ENCODE results near the gene LEFTY2. TPM values are rescaled to one million over a fixed set of nuclear protein-coding genes. Genes with fewer than 3 reads are reported as not detected.
"Not testable (repeated sequence)": the region's sequence is repeated elsewhere in the genome, so short reads cannot be mapped to it uniquely, and the experiment has no call there.

Gene LEFTY2
- total RNA-seq, 1 donor from 2014 or later, result not detected

GRCh38 chr1:225954753-225955152, 13.7 kb upstream of the LEFTY2 start:
- intact Hi-C loops (cut with micrococcal nuclease), result no loop called here

DNA sequence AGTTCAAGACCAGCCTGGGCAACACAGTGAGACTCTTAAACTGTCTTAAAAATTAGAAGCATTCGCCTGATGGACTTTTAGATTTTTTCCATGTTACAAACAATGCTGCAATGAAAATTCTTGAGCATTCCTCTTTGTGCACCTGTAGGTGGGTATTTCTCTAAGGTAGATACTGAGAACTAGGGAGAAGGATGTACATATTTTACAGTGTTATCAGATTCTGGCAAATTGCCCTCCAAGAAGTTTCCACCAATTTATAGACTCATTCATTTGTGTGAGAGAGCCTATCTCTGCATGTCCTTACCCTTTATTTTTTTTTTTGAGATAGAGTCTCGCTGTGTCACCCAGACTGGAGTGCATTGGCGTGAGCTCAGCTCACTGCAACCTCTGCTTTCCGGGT, 12.3 kb upstream of the LEFTY2 start:
- intact Hi-C loops (cut with micrococcal nuclease), result no loop called here

DNA sequence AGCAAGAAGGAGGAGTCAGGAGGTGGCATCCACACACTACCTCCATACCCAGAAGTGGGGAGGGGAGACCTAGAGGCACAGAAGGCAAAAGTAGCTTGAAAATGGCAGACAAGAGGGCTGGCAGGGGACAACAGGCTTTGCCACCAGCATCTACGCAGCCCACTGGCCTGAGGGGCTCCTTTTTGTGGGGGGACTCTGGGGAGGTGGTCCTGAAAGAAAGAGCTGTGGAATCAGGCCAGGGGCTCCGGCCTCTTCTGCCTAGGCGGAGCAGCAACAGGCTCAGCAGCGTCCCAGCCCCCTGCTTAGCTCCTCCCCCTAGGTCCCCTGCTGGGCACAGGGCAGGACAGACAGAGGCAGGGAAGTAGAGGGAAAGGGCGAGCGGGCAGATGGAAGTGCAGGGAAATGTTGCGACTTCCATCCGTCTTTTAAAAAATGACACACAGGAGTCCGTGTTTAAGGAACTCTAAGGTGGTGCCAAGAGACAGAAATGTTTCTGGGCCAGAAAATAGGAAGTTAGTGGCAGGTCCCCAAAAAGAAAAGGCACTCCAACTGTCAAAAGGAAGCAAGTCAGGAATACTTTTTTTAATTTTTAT, 10.0 kb upstream of the LEFTY2 start:
- intact Hi-C loops (cut with micrococcal nuclease), result no loop called here

- intact Hi-C loops (cut with micrococcal nuclease), result no loop called here
These were observed 8.0 kb upstream of the LEFTY2 start for GRCh38 chr1:225949041-225949440.

- intact Hi-C loops (cut with micrococcal nuclease), result no loop called here
These were observed 5.8 kb upstream of the LEFTY2 start for GRCh38 chr1:225946803-225947202.

- intact Hi-C loops (cut with micrococcal nuclease), result no loop called here
These were observed 5.1 kb upstream of the LEFTY2 start for GRCh38 chr1:225946082-225946620.

DNA sequence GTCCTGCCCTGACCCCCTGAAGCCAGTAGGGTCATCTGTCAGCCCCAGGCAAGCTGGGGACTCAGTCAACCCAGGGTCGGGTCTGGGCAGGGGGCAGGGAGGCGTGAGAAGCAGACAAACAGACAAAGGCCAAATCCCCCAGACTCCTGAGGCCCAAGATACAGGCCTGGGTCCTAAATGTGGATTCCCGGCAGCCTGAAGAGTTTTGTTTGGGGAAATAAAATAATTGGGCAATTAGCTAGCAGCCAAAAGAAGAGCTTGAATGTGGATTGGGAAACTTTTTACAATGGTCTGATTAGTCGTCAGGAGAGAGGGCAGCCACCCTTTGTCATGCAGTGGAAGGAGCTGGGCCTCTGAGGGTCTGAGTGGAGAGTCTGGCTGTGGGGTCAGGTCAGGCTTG, 4.5 kb upstream of the LEFTY2 start:
- intact Hi-C loops (cut with micrococcal nuclease), result no loop called here

DNA sequence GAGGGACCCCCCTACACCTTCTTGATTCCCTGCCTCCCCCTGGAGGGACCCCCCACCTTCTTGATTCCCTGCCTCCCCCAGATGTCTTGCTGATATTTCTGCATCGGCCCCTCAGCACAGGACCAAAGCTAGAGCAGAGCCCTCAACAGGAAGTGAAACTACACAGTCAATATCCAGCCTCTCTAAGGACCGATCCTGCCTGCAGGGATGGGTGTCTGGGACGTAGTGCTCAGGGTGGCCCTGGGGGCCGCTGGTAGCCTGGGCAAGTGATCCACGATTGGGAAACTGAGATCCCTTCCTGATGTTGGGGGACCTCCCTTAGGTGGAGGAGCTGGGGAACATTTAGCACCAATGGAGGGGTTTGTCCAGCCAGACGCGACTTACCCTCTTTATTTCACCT, 3.9 kb upstream of the LEFTY2 start:
- intact Hi-C loops (cut with micrococcal nuclease), result no loop called here

- intact Hi-C loops (cut with micrococcal nuclease), result no loop called here
These were observed 3.4 kb upstream of the LEFTY2 start for GRCh38 chr1:225944387-225944786.

GRCh38 chr1:225943582-225943981, 2.6 kb upstream of the LEFTY2 start:
- intact Hi-C loops (cut with micrococcal nuclease), result no loop called here

DNA sequence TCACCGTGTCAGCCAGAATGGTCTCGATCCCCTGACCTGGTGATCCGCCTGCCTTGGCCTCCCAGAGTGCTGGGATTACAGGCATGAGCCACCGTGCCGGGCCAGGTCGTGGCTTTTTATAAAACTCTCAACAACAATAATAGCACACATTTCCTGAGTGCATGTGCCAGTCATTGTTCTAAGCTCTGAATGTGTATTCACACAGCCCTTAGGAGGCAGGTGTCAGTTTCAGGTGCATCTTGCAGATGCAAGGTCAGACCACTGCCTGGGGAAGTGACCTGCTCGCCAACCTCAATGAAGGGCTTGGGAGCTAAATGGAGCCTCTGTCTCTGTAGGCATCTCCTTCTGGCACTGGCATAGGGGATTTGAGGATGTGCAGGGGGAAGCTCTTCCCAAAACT, 1.6 kb upstream of the LEFTY2 start:
- intact Hi-C loops (cut with micrococcal nuclease), result no loop called here

DNA sequence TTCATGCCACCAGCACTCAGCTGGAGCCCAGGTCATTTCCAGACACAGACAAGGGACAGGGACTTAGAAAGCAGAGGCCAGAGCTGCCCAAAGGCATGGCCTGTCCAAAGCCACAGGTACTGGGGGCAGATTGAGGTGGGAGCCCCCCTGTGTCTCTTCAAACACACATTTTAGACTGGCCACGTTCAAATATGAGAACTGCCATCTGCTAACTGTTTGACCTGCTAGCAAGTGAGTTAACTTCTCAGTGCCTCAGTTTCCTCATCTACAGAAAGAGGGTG, 862 bp upstream of the LEFTY2 start:
- intact Hi-C loops (cut with micrococcal nuclease), result no loop called here

- intact Hi-C loops (cut with micrococcal nuclease), result no loop called here
These were observed 452 bp downstream of the LEFTY2 start for GRCh38 chr1:225940385-225941151.

GRCh38 chr1:225939939-225940310, 1.1 kb downstream of the LEFTY2 start:
- intact Hi-C loops (cut with micrococcal nuclease), result not testable (repeated sequence)

- intact Hi-C loops (cut with micrococcal nuclease), result not testable (repeated sequence)
These were observed 1.7 kb downstream of the LEFTY2 start for GRCh38 chr1:225939097-225939938.

DNA sequence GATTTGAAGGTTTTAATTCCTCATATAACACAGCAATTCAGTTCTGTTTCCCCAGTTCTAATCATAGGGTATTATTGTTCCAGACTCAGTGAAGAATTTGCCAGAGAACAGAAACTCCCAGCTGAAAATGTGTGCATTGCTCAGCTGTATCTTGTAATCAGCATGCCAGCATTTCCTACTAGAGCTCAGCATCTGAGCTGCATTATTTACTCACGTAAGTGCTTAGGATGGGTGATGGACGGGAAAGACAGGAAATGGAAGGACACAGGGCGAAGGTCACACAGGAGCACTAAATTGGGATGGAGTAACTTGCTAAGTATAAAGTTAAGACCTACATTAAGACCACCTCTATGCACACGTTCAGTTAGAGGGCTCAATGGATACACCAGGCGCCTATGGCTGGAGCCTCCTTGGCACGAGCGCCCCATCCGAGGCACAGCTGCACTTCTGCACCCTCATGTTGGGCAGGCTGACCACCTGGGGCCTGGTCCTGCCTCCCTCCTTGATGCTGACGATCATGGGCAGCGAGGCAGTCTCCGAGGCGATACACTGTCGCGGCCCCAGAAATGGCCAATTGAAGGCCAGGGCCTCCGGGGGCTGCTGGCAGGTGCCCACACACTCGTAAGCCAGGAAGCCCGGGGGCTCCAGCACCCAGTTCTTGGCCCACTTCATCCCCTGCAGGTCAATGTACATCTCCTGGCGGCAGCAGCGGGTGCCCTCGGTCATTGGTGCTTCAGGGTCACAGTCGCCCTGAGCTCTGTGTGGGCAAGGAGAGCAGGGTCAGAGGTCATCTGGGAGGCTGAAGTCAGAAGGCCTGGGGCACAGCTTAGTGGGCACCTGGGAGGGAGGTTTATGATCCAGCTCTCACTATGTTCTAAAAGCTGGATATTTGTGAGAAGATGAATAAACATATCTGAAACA, 3.7 kb downstream of the LEFTY2 start:
- intact Hi-C loops (cut with micrococcal nuclease), result no loop called here

DNA sequence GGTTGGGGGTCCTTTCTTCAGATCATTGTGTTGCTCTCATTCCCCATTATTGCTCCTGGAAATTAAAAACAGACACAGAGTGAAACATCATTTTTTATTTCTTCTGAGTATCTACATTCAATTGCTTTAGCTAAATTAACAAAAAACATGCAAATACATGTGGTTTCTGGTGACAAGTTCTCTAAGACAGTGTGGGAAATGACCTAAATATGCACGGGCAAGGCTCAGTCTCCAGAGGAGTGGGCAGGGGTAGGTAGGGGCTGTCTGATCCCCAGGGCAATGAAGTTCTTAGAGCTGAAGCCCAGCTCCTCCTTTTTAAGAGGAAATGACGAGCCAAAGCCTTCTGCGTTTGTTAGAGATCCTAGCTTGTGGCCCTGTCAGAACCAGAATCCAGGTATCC, 4.5 kb downstream of the LEFTY2 start:
- intact Hi-C loops (cut with micrococcal nuclease), result no loop called here

GRCh38 chr1:225936086-225936485, 4.9 kb downstream of the LEFTY2 start:
- intact Hi-C loops (cut with micrococcal nuclease), result not testable (repeated sequence)

DNA sequence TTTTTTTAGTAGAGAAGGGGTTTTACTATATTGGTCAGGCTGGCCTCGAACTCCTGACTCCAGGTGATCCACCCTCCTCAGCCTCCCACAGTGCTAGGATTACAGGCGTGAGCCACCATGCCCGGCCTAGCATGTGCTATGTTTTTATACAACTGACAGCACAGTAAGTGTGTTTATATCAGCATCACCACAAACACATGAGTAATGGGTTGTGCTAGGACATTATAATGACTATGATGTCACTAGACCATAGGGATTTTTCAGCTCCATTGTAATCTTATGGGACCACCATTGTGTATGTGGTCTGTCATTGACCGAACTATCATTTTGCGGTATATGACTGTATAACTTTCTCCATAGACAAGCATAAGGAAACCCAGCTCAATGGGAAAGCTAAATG, 6.3 kb downstream of the LEFTY2 start:
- intact Hi-C loops (cut with micrococcal nuclease), result no loop called here

GRCh38 chr1:225933072-225933471, 7.9 kb downstream of the LEFTY2 start:
- intact Hi-C loops (cut with micrococcal nuclease), result no loop called here
